GM19468 (cell line): Measurements from ENCODE around the gene PPARG.

Source experiments
- ATAC-seq: cut with Tn5 transposase; IDR thresholded peaks from one replicate; pipeline ENCODE4 v1.9.1; 2021; ENCODE audit warnings: mild to moderate bottlenecking, moderate library complexity, moderate number of reproducible peaks; ENCODE audit not compliant: unreplicated experiment; ENCODE audit errors: extremely low read depth

PPARG gene

DNA sequence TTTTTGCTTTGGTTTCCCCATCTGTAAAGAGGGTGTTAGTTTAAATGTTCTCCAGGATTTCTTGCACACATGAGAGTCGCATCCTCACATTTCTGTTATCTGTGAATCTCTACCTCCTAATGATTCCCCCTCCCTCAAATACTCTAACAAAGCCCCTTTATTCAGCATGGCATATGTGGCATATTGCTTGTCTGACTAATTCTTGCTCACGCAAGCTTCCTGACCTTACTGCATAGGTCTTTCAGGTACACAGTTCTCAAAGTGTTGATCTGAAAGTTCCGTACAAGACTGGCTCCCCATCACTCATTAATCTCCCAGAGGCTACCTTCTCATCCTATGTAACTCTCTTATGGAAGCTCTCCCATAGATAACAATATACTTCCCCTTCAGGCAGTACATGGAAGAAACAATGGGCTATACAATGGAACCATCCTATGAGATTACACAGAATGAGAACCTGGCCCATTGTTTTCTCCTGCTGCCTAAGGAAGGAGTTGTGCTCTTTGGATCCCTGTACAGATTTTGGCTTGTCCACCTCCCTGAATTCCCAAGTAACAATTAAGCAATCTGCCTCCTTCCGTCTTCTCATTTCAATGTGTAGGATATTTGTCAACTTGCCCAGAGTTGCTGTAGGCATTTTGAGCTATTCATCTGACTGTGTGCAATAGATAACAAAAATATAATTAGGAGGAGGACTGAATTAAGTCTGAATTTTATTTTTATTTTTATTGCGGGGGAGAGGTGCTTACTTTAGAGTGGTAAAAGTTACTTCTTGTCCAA lies 51.0 kb downstream of the PPARG start:
- ATAC-seq: no peak

DNA sequence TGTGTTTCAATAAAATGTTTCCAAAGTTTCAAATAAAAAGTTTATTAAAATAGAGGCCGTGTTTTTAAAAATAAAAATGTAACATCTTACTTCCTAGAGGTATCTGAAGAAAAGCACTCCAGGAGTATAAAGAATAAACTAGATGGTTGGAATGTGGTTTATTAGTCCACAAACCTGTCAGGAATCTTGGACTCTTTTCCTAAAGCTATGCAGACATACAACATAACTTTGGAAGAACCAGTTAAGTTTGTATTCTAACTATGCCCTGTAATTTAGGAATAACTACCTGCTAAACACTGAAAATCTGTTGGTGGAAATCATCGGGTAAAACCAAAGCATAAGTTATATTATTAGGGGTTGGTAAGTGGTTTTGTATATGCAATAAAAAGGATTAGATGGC lies 51.6 kb downstream of the PPARG start:
- ATAC-seq: no peak

DNA sequence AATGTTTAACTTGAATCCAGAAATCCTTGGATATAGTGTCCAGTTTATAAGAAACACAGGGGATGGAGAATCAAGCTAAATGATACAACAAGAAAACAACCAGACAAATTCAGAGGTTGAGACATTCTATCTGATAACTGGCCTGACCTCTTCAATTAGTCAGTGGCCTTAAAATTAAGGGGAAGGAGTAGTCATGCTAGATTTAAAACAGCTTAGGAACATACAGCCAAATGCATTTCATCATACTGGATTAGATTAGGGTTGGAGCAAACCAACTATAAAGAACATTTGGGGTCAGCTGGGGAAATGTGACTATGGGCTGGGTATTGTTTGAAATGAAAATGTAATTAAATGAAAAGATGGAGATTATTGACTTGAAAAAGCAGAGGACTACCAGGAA lies 53.3 kb downstream of the PPARG start:
- no peak for ATAC-seq

DNA sequence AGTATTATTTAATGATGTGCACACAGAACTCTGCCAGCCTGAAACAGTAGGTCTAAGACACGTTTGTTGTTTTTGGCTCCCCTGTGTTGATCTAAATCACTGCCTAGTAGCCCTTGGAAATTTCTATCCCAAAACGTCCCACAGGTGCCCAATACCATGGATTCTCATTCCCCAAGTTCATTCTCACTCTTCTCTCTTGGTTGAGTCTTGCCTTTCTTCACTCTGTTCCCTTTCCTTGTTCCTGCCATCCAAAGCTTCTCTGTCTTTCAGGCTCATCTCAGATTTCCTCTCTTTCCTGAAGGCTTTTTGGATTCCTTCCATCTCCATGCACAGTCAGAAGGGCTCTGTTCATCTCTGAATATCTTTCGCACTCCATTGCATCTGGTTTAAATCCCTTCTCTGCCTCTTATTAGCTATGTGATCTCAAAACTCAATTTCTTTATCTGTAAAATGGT lies 54.2 kb downstream of the PPARG start:
- no peak for ATAC-seq

DNA sequence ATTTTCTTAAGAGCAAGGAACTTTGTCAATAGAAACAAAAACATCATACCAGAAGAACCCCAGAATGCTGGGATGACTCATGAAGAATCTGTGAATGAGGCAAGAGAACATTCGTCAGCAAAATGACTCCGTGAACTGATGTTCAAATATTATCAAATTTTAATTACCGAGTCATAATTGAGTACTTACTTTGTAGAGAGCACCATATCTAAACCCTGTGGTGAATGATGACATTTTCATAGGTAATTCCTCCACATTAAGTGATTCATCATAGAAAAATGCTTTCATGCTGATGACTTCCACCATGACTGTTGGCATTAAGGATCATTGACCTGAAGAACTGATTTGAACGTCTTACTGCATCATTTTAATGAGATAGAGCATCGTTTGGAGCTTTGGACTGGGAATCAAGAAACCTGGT lies 56.3 kb downstream of the PPARG start:
- no peak for ATAC-seq

DNA sequence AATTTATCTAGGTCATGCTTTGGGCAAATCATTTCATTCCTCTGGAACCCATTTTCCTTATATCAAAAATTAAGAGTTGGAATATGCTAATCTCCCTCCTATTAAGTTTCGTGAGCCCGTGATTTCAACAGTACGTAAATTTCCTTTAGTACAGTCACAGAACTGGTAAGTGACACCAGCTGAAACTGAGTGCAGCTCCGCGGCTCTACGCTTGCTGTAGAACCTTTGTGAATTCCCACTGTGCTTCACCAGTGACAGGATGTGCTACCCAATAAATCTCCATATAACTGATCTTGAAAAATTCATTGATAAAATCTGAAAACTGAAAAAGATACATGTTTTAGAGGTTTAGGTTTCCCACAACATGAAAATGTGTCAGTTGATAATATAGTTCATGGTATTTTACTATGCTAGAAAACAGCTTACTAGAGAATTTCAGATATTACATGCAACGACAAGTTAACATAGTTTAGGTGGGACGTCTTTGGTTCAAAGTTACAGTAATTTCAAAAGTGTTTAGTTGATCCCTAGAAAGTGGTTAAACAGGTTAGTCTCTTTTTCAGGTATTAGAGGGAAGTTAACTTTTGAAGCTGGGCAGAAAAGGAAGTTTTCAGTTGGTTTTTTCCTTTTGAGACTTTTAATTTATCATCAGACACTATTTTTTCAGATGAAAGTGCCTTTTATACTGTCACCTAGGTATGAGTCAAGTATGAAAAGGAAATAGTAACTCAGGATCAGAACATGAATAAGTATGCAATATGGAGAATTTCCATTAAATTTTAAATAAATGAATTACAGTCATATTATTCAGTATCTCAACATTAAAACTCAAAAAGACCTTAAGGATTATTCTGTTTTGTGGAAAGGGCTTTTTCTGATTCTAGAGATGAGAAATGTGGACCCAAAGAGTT lies 57.0 kb downstream of the PPARG start:
- no peak for ATAC-seq

DNA sequence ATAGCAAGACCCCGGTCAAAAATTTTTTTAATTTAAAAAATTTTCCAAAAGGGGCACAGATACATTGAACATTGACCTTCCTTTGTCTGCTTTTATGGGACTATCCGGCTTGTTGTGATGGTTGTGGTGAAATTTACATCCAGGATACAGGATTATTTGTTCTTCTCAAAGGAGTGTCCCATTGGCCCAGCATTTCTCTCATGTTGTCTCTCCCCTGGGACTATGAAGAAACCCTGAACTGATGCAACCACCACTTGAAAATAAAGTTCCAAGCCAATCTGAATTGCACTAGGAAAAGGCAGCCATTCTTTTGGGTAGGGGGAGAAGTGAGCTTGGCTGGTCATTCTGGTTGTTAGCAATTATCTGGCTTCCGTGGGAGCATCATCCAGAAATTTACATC lies 58.4 kb downstream of the PPARG start:
- ATAC-seq: no peak

DNA sequence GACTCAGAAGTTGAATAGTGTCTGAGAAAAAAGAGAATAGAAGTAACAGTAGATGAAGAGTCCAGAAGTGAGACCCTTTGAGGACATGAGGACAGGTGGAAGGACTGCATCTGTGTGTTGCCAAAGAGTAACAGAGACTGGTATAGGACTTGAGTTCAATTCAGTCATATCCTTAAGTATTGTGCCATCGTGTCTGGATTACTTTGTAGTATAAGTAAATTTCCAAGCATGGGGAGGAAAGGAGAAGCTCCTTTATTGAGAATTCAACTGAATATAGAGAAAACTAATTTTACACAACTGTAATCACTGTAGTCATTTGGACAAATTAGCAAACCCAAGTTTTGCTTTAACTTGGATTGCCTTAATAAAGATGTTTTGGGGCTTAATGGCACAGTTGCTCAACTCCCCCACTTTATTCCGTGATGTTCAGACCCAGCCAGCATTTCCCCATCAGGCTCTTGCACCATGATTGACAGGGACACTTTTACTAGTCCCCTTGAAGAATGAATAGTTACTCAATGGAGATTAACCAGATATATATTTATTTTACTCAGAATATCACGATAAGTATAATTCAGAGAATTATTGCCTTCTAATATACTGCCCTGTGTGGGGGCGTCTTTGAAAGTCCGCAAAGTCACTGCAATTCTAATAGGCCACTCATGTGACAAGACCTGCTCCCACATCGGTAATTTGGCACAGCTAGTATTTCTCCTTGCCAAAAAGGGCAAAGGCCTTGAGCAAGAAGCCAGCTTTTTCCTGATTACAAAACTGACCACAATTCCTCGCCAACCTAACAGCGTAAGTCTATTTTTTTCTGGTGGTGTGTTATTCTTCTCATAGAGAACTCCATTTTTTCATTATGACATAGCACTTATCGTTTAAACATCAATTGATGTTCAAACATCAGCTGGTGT lies 61.3 kb downstream of the PPARG start:
- no peak for ATAC-seq

DNA sequence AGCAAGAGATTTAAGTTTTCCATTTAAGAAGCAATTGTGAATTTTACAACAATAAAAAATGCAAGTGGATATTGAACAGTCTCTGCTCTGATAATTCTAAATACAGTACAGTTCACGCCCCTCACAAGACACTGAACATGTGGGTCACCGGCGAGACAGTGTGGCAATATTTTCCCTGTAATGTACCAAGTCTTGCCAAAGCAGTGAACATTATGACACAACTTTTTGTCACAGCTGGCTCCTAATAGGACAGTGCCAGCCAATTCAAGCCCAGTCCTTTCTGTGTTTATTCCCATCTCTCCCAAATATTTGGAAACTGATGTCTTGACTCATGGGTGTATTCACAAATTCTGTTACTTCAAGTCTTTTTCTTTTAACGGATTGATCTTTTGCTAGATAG lies 62.3 kb downstream of the PPARG start:
- ATAC-seq: no peak

DNA sequence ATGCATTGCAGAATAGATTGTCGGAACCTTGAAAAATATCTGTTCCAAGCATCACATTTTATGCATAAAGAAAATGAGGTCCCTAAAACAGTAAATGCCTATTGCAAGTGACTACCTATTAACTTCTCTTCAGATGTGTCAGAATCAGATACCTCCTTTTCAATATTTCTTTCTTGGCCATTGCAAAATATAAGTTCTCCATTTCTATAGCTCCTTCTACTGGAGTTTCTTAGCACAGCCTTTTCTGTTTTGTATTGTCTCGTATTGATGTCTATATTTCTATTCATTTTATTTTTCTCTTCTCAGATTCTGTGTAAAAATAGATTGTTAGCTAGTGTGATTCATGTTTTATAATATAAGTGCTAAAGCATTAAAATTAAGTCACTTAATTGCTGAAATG lies 63.4 kb downstream of the PPARG start:
- no peak for ATAC-seq

DNA sequence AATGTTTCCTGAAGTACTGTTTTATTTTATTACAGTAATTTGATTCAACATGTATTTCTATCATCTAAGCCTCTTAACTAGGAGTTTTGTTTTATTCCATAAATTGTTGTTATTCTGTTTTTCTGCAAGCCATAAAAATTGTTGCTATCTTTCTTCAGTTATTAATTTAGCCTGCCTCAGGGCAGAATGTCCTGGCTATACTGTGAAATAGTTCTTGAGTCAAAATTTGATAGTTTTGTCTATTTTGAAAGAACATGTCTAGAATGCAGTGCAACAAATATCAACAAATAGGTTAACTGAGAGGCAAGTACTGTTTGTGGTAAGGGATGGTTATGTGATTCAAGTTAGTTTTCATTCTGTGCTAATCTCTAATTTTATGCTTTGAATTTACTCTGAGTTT lies 63.9 kb downstream of the PPARG start:
- ATAC-seq: no peak

DNA sequence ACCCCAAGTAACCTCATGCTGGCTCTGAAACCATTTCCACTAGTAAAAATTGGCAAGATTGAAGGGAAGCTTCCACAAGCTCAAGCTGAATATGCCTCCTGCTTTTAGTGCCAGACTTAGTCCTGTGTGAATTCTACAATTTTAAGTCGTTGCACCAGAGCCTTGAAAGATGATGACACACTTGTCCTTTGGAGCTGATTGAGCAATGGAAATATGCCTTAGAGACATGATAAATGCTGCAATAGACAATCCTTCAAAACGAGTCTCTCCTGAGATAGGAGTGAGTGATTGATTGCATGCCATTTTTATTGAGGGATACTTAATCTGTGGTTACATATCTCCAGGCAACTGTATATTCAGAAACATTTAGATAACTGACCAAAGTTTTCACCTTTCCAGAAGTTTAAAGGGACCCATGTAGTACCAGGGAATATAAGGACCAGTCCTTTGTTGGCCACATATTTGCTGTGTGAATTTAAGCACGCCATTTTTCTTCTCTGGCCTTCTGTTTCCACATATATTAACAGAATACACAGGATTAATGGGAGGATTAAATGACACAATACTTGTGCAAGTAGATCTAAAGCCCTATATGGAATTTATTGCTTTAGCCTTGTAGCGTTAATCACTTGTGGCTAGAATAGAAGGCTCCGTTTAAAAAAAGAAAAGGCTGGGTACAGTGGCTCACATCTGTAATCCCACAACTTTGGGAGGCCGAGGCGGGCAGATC lies 65.1 kb downstream of the PPARG start:
- no peak for ATAC-seq

DNA sequence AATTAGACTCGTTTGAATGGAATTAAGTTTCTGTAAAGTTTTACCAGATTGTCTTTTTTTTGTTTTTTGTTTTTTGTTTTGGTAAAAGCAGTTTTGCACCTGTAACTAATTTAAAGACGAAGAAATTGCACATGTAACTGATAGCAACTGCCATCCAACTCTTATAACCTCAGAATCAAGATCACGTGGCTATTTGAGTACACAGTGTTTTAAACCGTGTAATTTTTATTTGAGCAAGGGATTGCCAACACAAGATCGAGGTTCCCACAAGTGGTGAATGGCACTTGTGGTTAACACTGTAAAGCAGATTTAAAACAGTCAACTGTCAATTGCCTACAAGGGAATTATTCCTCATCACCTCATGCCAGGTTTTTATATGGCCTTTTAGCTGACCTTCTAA lies 67.3 kb downstream of the PPARG start:
- no peak for ATAC-seq

DNA sequence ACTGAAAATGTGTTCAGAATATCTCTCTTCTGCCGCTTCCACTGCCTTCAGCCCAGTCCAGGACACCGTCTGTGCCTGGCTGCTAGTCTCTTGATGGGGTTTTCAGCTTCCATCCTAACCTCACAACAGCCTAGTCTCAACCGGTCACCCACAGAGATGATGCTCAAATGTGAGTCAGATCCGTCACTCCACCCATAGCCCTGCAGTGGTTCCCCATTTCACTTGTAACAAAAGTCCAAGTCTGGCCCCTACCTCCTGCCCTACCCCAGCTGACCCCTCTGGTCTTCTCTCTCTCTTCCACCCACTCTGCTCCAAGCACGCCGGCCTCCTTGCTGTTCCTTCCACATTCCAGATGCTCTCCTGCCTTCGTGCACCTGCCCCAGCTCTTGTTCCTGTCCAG lies 68.1 kb downstream of the PPARG start:
- ATAC-seq: no peak

DNA sequence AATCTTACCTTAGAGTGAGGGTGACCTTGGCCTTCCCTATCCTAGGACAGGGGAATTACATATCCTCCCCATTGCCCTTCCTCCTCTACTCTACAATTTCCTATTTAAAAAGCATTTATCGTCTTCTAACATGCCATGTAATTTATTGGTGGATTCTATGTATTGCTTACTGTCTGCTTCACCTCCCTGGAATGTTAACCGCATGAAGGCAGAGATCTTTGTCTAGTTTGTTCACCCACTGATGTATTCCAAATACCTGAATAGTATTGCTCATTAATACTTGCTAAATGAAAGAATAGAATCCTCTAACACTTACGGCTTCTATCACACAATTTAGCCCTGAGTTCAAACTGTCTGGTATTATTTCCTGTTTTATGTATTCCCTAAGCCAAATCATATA lies 68.6 kb downstream of the PPARG start:
- ATAC-seq: no peak

DNA sequence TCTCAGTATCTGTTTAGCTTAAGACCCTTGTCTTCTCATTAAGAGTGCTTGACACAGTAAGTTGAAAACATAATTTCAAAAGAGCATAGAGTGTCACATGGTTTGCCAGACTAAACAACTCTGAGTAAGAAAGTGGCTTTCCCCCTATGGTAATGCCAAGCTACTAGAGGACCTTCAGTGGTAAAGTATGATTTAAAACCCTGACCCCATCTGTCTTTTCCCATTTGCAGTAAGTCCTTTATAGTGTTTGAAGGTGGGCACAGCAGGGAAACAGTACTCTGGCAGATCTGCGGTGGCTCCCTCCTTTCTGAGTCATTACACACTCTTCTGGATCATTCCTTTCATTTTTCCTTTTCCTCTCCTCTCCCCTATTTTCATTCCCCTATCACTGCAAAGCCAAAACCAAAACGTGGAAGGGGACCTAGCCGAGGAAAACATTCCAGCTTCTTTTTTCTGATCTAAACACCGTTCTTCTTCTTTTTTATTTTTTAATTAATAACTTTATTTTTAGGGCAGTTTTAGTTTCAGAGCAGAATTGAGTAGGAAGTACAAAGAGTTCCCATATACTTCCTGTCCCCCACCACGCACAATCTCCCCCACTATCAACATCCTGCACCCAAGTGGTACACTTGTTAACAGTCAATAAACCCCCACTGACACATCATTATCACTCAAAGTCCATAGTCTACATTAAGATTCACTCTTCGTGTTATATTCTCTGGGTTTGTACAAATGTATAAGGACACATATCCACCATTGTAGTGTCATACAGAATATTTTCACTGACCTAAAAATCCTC lies 74.7 kb downstream of the PPARG start:
- no peak for ATAC-seq

DNA sequence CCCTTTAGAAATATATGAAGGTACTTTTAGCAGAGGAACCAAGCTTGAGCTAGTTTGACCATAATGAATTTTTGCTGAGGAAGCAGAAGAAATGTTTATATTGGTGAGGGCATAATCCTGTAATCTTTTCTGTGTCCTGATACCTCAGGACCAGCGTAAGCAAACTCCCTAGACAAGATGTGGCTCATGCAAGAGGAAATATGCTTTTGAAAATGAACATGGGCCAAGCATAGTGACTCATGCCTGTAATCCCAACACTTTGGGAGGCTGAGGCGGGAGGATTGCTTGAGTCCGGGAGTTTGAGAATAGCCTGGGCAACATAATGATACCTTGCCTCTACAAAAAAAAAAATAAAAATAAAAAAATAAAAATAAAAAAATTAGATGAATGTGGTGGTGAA lies 78.5 kb downstream of the PPARG start:
- ATAC-seq: no peak

DNA sequence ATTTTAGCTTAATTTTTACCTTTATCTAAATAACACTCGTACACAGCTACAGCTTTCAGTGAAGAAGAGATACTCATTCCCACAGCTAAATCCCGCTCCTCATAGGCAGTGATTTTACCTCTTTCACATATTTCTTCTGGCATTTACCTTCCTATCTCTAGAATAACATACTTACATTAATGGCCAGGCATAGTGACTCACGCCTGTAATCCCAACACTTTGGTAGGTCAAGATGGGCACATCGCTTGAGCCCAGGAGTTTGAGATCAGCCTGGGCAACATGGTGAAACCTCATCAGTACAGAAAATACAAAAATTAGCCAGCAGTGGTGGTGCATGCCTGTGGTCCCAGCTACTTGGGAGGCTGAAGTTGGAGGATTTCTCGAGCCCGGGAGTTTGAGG lies 80.2 kb downstream of the PPARG start:
- no peak for ATAC-seq

DNA sequence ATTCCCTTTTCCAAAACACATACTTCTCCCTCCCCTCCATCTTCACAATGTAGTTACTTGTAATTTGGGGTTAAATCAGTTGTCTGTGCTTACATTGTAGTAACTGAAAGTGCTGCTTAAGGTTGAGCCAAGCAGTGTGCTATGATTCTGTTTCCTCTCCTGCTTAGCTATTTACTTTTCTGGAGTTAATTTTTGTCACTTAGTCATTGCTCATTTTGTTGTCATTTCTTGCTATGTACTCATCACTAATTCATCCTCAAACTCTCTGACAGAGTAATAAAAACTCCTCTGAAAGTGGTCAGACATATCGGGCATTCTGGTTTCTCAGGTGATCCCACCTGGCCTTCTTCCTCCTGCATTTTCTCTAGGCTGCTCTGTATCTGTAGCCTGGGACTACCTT lies 80.7 kb downstream of the PPARG start:
- ATAC-seq: no peak
